MCF 10A (cell line): ENCODE measurements around the gene CHIT1. TPM values are rescaled to one million over a fixed set of nuclear protein-coding genes. Genes with fewer than 3 reads are reported as not detected.
"Not testable (repeated sequence)": the region's sequence is repeated elsewhere in the genome, so short reads cannot be mapped to it uniquely, and the experiment has no call there.

Experiments
- BruUV-seq: library from RNA; stranded (reverse); fragments of 400-500 nt; replicated peaks from 2 replicates; lab custom pipeline; 2021; lab: Mats Ljungman, UMichigan
- CTCF ChIA-PET: fragments of 300-600 bp; sonication (Branson Sonifier 250); formaldehyde crosslinking; extraction: SDS; loops from one replicate; lab custom pipeline; 2021; ENCODE audit warnings: antibody characterized with exemption, inconsistent platforms; lab: Yijun Ruan, JAX
- POLR2A ChIA-PET: fragments of 300-600, 350-650 bp; sonication (Branson Sonifier 250); formaldehyde crosslinking; extraction: SDS; loops from one replicate; lab custom pipeline; 2020; ENCODE audit warnings: antibody characterized with exemption, inconsistent platforms; lab: Yijun Ruan, JAX
- DNase-seq: peaks from one replicate; pipeline ENCODE4 v3.0.0-alpha.2; 2018; ENCODE audit not compliant: unreplicated experiment
- H3K27ac Mint-ChIP-seq: one replicate; pipeline ENCODE4 v1.8.0; 2022; ENCODE audit warnings: mild to moderate bottlenecking, low read depth, mixed read lengths; ENCODE audit not compliant: unreplicated experiment
- H3K27me3 Mint-ChIP-seq: one replicate; pipeline ENCODE4 v1.8.0; 2022; ENCODE audit warnings: mixed read lengths; ENCODE audit not compliant: insufficient read depth, unreplicated experiment
- H3K36me3 Mint-ChIP-seq: one replicate; pipeline ENCODE4 v1.8.0; 2022; ENCODE audit warnings: mild to moderate bottlenecking, moderate library complexity, mixed read lengths; ENCODE audit not compliant: insufficient read depth, unreplicated experiment
- H3K4me1 Mint-ChIP-seq: one replicate; pipeline ENCODE4 v1.8.0; 2022; ENCODE audit warnings: mixed read lengths; ENCODE audit not compliant: insufficient read depth, unreplicated experiment
- H3K4me3 Mint-ChIP-seq: one replicate; pipeline ENCODE4 v1.8.0; 2022; ENCODE audit warnings: mild to moderate bottlenecking, moderate library complexity, mixed read lengths; ENCODE audit not compliant: unreplicated experiment
- H3K9me3 Mint-ChIP-seq: one replicate; pipeline ENCODE4 v1.8.0; 2022; ENCODE audit warnings: mixed read lengths; ENCODE audit not compliant: unreplicated experiment
- intact Hi-C: fragments of 100-400 bp; cut with micrococcal nuclease; formaldehyde crosslinking; loops from 2 replicates; pipeline ENCODE4 v1.14.1; 2022
- total RNA-seq: library from RNA; stranded (reverse); gene quantifications from 2 replicates; pipeline ENCODE4 v1.2.3, GENCODE V29; 2022
- TF ChIP-seq, protein P1 (sequence below): fragments of 200-600 bp; IDR thresholded peaks from one replicate; pipeline ENCODE4 v1.8.0; 2022; ENCODE audit warnings: antibody characterized with exemption, mild to moderate bottlenecking; ENCODE audit not compliant: unreplicated experiment

CHIT1 gene
- total RNA-seq, 1 experiment from 2014 or later, result not detected

DNA sequence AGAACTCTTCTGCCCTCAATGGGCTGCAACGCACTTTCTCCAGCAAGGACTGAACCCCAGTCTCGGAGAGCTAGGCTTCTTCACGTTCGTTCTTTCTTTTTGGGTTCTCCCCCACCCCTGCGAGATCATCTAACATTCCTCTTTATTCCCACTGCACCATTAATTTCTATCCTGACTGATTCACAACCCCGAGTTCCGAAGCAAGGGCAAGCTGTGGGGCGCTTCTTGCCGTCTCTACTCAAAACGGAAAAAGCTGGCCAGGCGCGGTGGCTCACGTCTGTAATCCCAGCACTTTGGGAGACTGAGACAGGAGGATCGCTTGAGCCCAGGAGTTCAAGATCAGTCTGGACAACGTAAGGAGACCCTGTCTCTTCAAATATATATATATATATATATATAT lies 38.4 kb upstream of the CHIT1 start:
- intact Hi-C loops, result loop anchor here (1.0 to 5.0 kb wide), 4 partner anchors 72 to 434 kb away; no protein-coding TSS in a partner anchor
- peak overlapping the region; percentile 77 for H3K4me3 Mint-ChIP-seq
- no peaks in the 10 kb centered on the region for H3K9me3 Mint-ChIP-seq
- H3K27me3 Mint-ChIP-seq, result peaks cover 9% of the 10 kb centered on the region
- TF ChIP-seq, protein P1, sequence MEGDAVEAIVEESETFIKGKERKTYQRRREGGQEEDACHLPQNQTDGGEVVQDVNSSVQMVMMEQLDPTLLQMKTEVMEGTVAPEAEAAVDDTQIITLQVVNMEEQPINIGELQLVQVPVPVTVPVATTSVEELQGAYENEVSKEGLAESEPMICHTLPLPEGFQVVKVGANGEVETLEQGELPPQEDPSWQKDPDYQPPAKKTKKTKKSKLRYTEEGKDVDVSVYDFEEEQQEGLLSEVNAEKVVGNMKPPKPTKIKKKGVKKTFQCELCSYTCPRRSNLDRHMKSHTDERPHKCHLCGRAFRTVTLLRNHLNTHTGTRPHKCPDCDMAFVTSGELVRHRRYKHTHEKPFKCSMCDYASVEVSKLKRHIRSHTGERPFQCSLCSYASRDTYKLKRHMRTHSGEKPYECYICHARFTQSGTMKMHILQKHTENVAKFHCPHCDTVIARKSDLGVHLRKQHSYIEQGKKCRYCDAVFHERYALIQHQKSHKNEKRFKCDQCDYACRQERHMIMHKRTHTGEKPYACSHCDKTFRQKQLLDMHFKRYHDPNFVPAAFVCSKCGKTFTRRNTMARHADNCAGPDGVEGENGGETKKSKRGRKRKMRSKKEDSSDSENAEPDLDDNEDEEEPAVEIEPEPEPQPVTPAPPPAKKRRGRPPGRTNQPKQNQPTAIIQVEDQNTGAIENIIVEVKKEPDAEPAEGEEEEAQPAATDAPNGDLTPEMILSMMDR, result no peak
- H3K4me1 Mint-ChIP-seq, result peaks cover 12% of the 10 kb centered on the region
- no peak overlapping the region for H3K27ac Mint-ChIP-seq
- DNase-seq, result no peak
- ChIA-PET CTCF (interaction anchor here (0.6 to 27.4 kb wide), 120 partner anchors 12 to 1210 kb away, joined by 3 to 980 read pairs (median 5); partner anchors contain the start of genes ADORA1, BTG2, CHI3L1 and MYBPH), POLR2A (interaction anchor here (0.7 to 7.0 kb wide), 19 partner anchors 9 to 592 kb away, joined by 3 to 86 read pairs (median 4); partner anchors contain the start of genes BTG2 and TMEM183A)
- H3K36me3 Mint-ChIP-seq, result no peaks in the 10 kb centered on the region
- no TSS peak for BruUV-seq

DNA sequence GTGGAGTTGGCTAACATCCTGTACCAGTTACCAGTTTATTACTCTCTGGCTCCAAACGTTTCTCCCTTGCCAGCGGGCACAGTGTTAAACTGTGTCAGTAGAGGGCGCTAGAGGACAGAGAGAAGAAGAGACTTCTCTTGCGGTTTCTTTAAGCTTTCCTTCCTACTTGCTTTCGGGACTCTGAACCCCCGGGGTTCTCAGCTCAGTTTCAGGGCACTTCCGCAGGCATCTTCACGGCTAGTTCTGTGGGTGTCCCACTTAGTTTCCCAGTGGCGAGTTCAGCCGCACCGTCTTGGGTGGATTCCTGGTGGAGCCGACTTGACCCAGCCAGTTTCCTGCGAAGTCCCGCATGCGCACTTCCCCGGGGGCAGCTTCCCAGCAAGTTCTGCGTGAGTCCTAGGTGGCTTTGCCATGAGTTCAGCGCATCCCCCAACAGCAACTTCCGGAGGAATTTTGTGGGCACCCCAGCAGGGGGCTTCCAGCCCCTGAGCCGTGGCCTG lies 37.9 kb upstream of the CHIT1 start:
- Mint-ChIP-seq H3K4me1 (peaks cover 12% of the 10 kb centered on the region), H3K4me3 (peak overlapping the region; percentile 77), H3K27ac (no peak overlapping the region), H3K9me3 (no peaks in the 10 kb centered on the region), H3K27me3 (peaks cover 14% of the 10 kb centered on the region), H3K36me3 (no peaks in the 10 kb centered on the region)
- intact Hi-C loops, result loop anchor here (1.0 to 5.0 kb wide), 4 partner anchors 73 to 435 kb away; no protein-coding TSS in a partner anchor
- ChIA-PET POLR2A (interaction anchor here (0.5 to 7.0 kb wide), 25 partner anchors 9 to 1694 kb away, joined by 3 to 86 read pairs (median 4); partner anchors contain the start of genes BTG2, PCAT6 and TMEM183A), CTCF (interaction anchor here (0.6 to 27.4 kb wide), 130 partner anchors 9 to 1211 kb away, joined by 3 to 980 read pairs (median 5); partner anchors contain the start of genes ADORA1, BTG2, CHI3L1 and MYBPH)
- no TSS peak for BruUV-seq
- DNase-seq, result peak; percentile 98
- TF ChIP-seq, protein P1, result peak; percentile 99

DNA sequence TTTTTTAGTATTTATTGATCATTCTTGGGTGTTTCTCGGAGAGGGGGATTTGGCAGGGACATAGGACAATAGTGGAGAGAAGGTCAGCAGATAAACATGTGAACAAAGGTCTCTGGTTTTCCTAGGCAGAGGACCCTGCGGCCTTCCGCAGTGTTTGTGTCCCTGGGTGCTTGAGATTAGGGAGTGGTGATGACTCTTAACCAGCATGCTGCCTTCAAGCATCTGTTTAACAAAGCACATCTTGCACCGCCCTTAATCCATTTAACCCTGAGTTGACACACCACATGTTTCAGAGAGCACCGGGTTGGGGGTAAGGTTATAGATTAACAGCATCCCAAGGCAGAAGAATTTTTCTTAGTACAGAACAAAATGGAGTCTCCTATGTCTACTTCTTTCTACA lies 36.7 kb upstream of the CHIT1 start:
- H3K4me1 Mint-ChIP-seq, result peaks cover 12% of the 10 kb centered on the region
- H3K36me3 Mint-ChIP-seq, H3K27ac Mint-ChIP-seq, DNase-seq, H3K9me3 Mint-ChIP-seq, H3K4me3 Mint-ChIP-seq, BruUV-seq: not testable (repeated sequence)
- intact Hi-C loops, result loop anchor here (2.0 to 5.0 kb wide), 2 partner anchors 93 to 149 kb away; no protein-coding TSS in a partner anchor
- peaks cover 27% of the 10 kb centered on the region for H3K27me3 Mint-ChIP-seq
- POLR2A ChIA-PET, result interaction anchor here (2.9 kb wide), 1 partner anchor 15 kb away, joined by 19 read pairs; no protein-coding TSS in a partner anchor
- CTCF ChIA-PET, result interaction anchor here (0.9 to 27.4 kb wide), 16 partner anchors 10 to 828 kb away, joined by 3 to 980 read pairs (median 19); partner anchors contain the start of gene BTG2

DNA sequence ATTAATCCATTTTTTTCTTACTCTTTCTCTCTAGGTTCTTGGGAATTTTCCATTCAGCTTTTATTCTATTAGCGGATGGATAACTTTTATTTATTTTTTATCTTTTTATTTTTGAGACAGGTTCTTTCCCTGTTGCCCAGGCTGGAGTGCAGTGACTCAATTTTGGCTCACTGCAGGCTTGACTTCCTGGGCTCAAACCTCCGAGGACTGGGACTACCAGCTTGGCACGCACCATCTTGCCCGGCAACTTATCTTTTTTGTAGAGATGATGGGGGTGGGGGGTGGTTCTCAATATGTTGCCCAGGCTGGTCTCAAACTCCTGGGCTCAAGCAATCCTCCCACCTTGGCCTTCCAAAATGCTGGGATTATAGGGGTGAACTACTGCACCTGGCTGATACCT lies 36.1 kb upstream of the CHIT1 start:
- no peaks in the 10 kb centered on the region for H3K9me3 Mint-ChIP-seq
- intact Hi-C loops, result loop anchor here (5.0 kb wide), 1 partner anchor 148 kb away; no protein-coding TSS in a partner anchor
- ChIA-PET POLR2A (interaction anchor here (0.7 to 0.8 kb wide), 3 partner anchors 41 to 212 kb away, joined by 3 to 4 read pairs (median 3); no protein-coding TSS in a partner anchor), CTCF (interaction anchor here (1.9 to 27.4 kb wide), 8 partner anchors 9 to 226 kb away, joined by 4 to 980 read pairs (median 114); partner anchors contain the start of gene BTG2)
- no peak for DNase-seq
- no peak overlapping the region for H3K27ac Mint-ChIP-seq
- TF ChIP-seq, protein P1, result no peak
- H3K36me3 Mint-ChIP-seq, result no peaks in the 10 kb centered on the region
- H3K4me1 Mint-ChIP-seq, result peaks cover 12% of the 10 kb centered on the region
- peaks cover 33% of the 10 kb centered on the region for H3K27me3 Mint-ChIP-seq
- H3K4me3 Mint-ChIP-seq, result no peak overlapping the region
- no TSS peak for BruUV-seq
